PC-9 (cell line): ENCODE results near the gene STOX2. TPM values are rescaled to one million over a fixed set of nuclear protein-coding genes. Genes with fewer than 3 reads are reported as not detected.
A peak's percentile ranks its signal among the peaks of the same experiment; 100 is the strongest.

Experiments
- BruUV-seq: library from RNA; stranded (reverse); fragments of 400-500 nt; replicated peaks from 2 replicates; lab custom pipeline; 2021; lab: Mats Ljungman, UMichigan
- CTCF ChIA-PET: fragments of 300-600 bp; sonication (Branson Sonifier 250); formaldehyde crosslinking; loops from one replicate; lab custom pipeline; 2022; ENCODE audit warnings: antibody characterized with exemption; lab: Charles Lee
- POLR2A ChIA-PET: fragments of 300-600 bp; sonication (Branson Sonifier 250); formaldehyde crosslinking; loops from one replicate; lab custom pipeline; 2022; ENCODE audit warnings: antibody characterized with exemption; ENCODE audit not compliant: unreplicated experiment; lab: Charles Lee
- DNase-seq, 2 experiments: peaks; one replicate each; pipeline versions ENCODE4 v3.0.0 to v3.0.0-alpha.2; 2015 to 2022; ENCODE audit warnings: mixed read lengths in 1 of 2
- H2AFZ ChIP-seq: fragments of 200-600 bp; sonication (generic); 2 replicates; pipeline ENCODE4 v1.8.1; 2017; ENCODE audit warnings: antibody characterized with exemption
- H3F3A ChIP-seq: fragments of 200-600 bp; sonication (generic); 2 replicates; pipeline ENCODE4 v1.8.1; 2017; ENCODE audit warnings: antibody characterized with exemption, mild to moderate bottlenecking, low read depth; ENCODE audit not compliant: insufficient read depth
- H3K27ac ChIP-seq: fragments of 200-600 bp; sonication (generic); 2 replicates; pipeline ENCODE4 v1.6.1; 2016; ENCODE audit warnings: mixed run types
- H3K27me3 ChIP-seq: fragments of 200-600 bp; sonication (generic); 2 replicates; pipeline ENCODE4 v1.6.1; 2016; ENCODE audit warnings: low read depth, mixed run types; ENCODE audit not compliant: insufficient read depth
- H3K36me3 ChIP-seq: fragments of 200-600 bp; sonication (generic); 2 replicates; pipeline ENCODE4 v1.6.1; 2016; ENCODE audit warnings: low read depth, mixed run types
- H3K4me1 ChIP-seq: fragments of 200-600 bp; sonication (generic); replicated peaks from 2 replicates; pipeline ENCODE4 v1.6.1; 2016; ENCODE audit warnings: mixed run types; ENCODE audit not compliant: insufficient read depth
- H3K4me2 ChIP-seq: fragments of 200-600 bp; sonication (generic); 2 replicates; pipeline ENCODE4 v1.6.1; 2017; ENCODE audit warnings: mixed run types
- H3K4me3 ChIP-seq: fragments of 200-600 bp; sonication (generic); 2 replicates; pipeline ENCODE4 v1.6.1; 2016; ENCODE audit warnings: mixed run types
- H3K79me2 ChIP-seq: fragments of 200-600 bp; sonication (generic); 2 replicates; pipeline ENCODE4 v1.6.1; 2017; ENCODE audit warnings: low read depth, mixed run types
- H3K9me2 ChIP-seq: fragments of 200-600 bp; sonication (generic); 2 replicates; pipeline ENCODE4 v1.8.1; 2017; ENCODE audit warnings: mild to moderate bottlenecking; ENCODE audit not compliant: insufficient read depth
- H3K9me3 ChIP-seq: fragments of 200-600 bp; sonication (generic); 2 replicates; pipeline ENCODE4 v1.8.1; 2016; ENCODE audit warnings: low read depth; ENCODE audit not compliant: insufficient read depth
- H4K20me1 ChIP-seq: fragments of 200-600 bp; sonication (generic); 2 replicates; pipeline ENCODE4 v1.8.1; 2017; ENCODE audit not compliant: insufficient read depth
- CTCF ChIP-seq: fragments of 200-600 bp; sonication (generic); conservative IDR thresholded peaks from 2 replicates; pipeline ENCODE4 v1.6.1; 2017; ENCODE audit warnings: mixed run types, antibody characterized with exemption, mild to moderate bottlenecking, moderate library complexity
- EZH2 ChIP-seq: fragments of 200-600 bp; sonication (generic); IDR thresholded peaks from 2 replicates; pipeline ENCODE4 v1.8.0; 2017; ENCODE audit warnings: antibody characterized with exemption, low read depth
- intact Hi-C: fragments of 100-400 bp; cut with micrococcal nuclease; formaldehyde crosslinking; loops from one replicate; pipeline ENCODE4 v1.10.0; 2022; ENCODE audit not compliant: unreplicated experiment
- total RNA-seq: library from RNA; stranded (reverse); gene quantifications from 2 replicates; pipeline ENCODE4 v1.2.3, GENCODE V29; 2021

Gene STOX2
- total RNA-seq, 1 experiment from 2014 or later: 4.5 TPM

- Histone ChIP-seq H2AFZ (no peak overlapping the region), H3K4me2 (no peak overlapping the region), H3K36me3 (no peaks in the 10 kb centered on the region), H3K4me3 (no peak overlapping the region), H3K9me3 (no peaks in the 10 kb centered on the region), H3K9me2 (no peaks in the 10 kb centered on the region), H3F3A (no peaks in the 10 kb centered on the region), H3K79me2 (no peaks in the 10 kb centered on the region), H4K20me1 (no peaks in the 10 kb centered on the region), H3K27ac (no peak overlapping the region), H3K27me3 (no peaks in the 10 kb centered on the region), H3K4me1 (no peaks in the 10 kb centered on the region)
- CTCF ChIA-PET: no interaction called here
- TF ChIP-seq EZH2 (no peak), CTCF (no peak)
- no TSS peak for BruUV-seq
- no peak for DNase-seq
- intact Hi-C loops: no loop called here
- POLR2A ChIA-PET: no interaction called here
Observed at GRCh38 chr4:183873409-183874185, 31.5 kb upstream of the STOX2 start.

- Histone ChIP-seq H3K27ac (no peak overlapping the region), H3F3A (no peaks in the 10 kb centered on the region), H2AFZ (no peak overlapping the region), H3K4me3 (no peak overlapping the region), H3K9me2 (no peaks in the 10 kb centered on the region), H3K27me3 (no peaks in the 10 kb centered on the region), H3K9me3 (no peaks in the 10 kb centered on the region), H3K4me1 (no peaks in the 10 kb centered on the region), H4K20me1 (no peaks in the 10 kb centered on the region), H3K36me3 (no peaks in the 10 kb centered on the region), H3K79me2 (no peaks in the 10 kb centered on the region), H3K4me2 (no peak overlapping the region)
- POLR2A ChIA-PET: no interaction called here
- CTCF ChIA-PET: no interaction called here
- BruUV-seq: no TSS peak
- no peak for DNase-seq
- TF ChIP-seq EZH2 (no peak), CTCF (no peak)
- intact Hi-C loops: no loop called here
Observed at GRCh38 chr4:183875251-183875825, 29.8 kb upstream of the STOX2 start.

- Histone ChIP-seq H3K9me3 (no peaks in the 10 kb centered on the region), H3K4me3 (no peak overlapping the region), H3K4me2 (peak overlapping the region; percentile 36), H3K27ac (no peak overlapping the region), H3K9me2 (no peaks in the 10 kb centered on the region), H3K79me2 (no peaks in the 10 kb centered on the region), H3K36me3 (no peaks in the 10 kb centered on the region), H3F3A (no peaks in the 10 kb centered on the region), H2AFZ (no peak overlapping the region), H4K20me1 (no peaks in the 10 kb centered on the region), H3K4me1 (no peaks in the 10 kb centered on the region), H3K27me3 (no peaks in the 10 kb centered on the region)
- intact Hi-C loops: no loop called here
- no TSS peak for BruUV-seq
- TF ChIP-seq CTCF (no peak), EZH2 (no peak)
- CTCF ChIA-PET: no interaction called here
- DNase-seq: peak in 1 of 2 experiments; percentile 49
- POLR2A ChIA-PET: no interaction called here
Observed at GRCh38 chr4:183876268-183876934, 28.7 kb upstream of the STOX2 start.
